Fibroblast of the conjunctiva (primary cell): ENCODE results near the gene SDHB.

Experiments used
- DNase-seq: peaks from one replicate; pipeline ENCODE4 v3.0.0-alpha.2; 2010; ENCODE audit warnings: low read depth

Gene SDHB

GRCh38 chr1:17012775-17013490, 40.9 kb downstream of the SDHB start:
- no peak for DNase-seq

GRCh38 chr1:17011439-17012307, 42.2 kb downstream of the SDHB start, which contains the start of gene ATP13A2:
TSS of gene ATP13A2 (minus strand) at chr1:17011928. CDS start at chr1:17011738, 190 bp downstream.
- DNase-seq: peak; percentile 48

GRCh38 chr1:17011092-17011438, 42.8 kb downstream of the SDHB start:
- DNase-seq: no peak

DNA sequence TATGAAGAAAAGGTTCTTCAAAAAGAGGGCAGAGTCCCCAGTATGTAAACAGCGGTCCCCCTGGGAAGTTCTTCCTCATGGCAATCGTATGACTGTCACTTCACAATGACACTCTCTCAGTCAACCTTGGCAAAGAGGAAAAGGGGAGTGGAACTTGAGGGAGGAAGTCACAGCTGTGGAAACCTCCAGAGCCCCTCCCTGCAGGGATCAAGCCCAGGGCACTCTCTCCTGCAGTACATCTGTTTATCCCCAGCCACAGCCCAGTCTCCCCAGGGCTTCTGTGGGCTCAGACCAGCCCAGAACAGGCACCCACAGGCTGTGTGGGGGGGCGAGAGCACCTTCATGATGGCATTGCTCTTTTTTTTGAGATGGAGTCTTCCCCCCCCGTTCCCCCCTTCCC, 44.1 kb downstream of the SDHB start:
- DNase-seq: no peak

DNA sequence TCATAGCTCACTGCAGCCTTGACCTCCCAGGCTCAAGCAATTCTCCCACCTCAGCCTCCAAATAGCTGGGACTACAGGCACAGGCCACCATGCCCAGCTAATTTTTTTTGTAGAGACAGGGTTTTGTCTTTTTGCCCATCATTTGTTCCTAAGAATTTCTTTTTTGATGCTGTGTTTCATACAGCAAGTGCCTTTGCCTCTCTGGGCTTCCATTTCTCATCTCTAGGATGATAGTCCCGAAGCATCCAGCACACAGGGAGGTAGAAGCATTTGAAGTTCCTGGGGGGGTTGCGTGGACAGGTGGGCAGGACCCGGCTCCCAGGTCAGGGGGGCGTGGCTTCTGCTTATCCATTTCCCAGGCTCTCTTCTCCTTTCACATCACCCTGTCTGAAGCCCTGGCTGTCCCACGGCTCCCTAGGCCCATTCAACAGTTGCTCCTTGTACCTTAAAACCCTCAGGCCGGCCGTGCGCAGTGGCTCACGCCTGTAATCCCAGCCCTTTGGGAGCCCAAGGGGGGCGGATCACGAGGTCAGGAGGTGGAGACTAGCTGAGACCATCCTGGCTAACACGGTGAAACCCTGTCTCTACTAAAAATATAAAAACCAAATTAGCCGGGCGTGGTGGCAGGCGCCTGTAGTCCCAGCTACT, 45.5 kb downstream of the SDHB start:
- no peak for DNase-seq

DNA sequence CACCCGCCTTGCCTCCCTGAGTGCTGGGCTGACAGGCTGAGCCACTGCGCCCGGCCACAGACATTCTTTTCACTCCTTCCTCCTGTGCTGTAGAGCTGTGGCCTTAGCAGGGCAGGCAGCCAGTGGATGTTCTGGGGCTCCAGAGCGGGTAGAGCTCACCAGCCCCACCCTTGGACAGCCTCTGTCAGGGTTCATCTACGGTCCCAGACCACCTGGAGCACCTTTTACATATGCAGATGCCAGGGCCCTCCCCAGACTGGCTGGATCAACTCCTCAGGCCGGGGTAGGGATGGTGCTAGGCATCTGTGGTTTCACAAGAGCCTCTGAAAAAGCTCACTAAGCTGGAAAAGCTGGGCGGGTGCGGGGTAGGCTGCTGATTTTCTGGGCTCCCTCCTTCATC, 46.7 kb downstream of the SDHB start:
- no peak for DNase-seq

- DNase-seq: no peak
Measured at GRCh38 chr1:17005365-17005740, 48.5 kb downstream of the SDHB start.

DNA sequence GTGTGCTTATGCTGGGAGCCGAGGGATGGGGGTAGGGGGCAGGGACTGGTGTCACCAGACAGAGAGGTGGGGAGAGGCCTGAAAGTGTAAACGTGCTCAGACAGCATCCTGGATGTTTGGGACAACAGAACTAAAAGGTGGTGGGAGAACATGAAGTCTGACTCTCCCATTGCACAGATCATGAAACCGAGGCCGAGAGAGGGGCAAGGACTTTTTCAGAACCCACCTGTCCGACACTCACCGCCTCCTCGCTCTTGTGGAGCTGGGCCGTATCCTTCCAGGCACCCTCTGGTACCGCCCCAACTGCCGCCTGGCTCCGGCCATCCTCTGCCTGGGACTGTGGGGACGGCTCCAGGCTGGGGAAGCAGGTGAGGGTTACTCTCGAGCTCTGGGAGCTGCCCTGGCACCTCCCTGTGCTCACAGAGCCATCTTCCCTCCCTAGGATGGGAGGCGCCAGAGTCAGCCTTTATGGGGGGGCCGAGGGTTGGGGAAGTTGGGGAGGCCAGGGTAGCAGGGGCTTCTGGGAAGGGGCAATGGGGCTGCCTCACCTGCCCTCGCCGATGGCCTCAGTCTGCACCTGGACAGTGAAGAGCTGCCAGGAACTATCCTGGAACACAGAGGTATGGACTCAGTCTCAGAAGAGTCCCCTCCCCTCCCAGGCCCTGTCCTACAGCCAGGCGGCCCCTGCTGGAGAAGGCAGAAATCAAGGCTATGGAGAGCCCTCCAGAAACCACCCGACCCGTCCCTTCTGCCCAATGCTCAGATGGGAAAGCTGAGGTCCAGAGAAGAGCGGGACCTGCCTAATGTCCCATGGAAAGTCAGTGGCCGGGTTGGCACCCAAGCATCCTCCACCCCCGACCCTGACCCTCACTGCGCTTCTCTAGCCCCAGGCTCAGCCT, 49.1 kb downstream of the SDHB start:
- no peak for DNase-seq

- no peak for DNase-seq
Measured at GRCh38 chr1:17002524-17002902, 51.3 kb downstream of the SDHB start.

- no peak for DNase-seq
Measured at GRCh38 chr1:17001760-17002523, 51.9 kb downstream of the SDHB start.

- DNase-seq: no peak
Measured at GRCh38 chr1:16999863-17000262, 54.0 kb downstream of the SDHB start.

GRCh38 chr1:16998589-16998988, 55.2 kb downstream of the SDHB start:
- no peak for DNase-seq

DNA sequence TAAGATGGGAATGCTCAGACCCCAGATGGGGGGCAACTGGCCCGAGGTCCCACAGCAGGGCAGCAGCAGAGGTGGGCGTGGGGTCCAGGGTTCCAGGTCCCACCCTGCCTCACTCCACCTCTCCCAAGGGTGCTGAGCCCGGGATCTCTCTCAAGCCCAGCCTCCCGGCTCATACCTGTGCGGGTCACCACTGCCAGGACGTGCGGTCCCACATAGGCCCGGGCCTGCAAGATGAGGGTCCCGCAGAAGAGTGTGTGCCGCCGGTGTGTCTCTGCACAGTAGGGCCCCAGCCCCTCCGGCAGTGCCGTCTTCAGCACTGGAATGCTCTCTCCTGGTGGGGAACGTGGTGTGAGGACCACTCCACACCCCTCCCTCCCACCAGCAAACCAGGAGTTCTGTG, 57.0 kb downstream of the SDHB start:
- no peak for DNase-seq

- DNase-seq: no peak
Measured at GRCh38 chr1:16993521-16994038, 60.3 kb downstream of the SDHB start.

- no peak for DNase-seq
Measured at GRCh38 chr1:16992675-16993074, 61.2 kb downstream of the SDHB start.

DNA sequence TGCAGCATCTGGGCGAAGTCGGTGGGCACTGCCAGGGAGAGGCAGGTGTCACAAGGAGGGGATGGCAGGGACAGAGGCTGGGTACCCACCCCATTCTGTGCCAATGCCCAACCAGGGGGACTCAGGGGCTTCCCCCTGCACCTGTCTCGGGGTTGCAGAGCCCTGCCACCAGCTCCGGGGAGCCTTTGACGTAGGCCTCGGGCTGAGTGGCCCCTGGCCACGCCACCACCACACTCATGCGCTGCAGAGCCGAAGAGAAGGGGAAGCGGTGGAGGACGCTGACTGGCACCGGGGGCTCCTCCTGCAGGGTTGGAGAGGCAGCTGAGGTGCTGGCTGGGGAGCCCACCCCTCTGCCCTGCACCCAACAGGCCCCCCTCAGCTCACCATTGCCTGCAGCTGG, 61.7 kb downstream of the SDHB start:
- DNase-seq: no peak

GRCh38 chr1:16991571-16991970, 62.3 kb downstream of the SDHB start:
- DNase-seq: no peak

DNA sequence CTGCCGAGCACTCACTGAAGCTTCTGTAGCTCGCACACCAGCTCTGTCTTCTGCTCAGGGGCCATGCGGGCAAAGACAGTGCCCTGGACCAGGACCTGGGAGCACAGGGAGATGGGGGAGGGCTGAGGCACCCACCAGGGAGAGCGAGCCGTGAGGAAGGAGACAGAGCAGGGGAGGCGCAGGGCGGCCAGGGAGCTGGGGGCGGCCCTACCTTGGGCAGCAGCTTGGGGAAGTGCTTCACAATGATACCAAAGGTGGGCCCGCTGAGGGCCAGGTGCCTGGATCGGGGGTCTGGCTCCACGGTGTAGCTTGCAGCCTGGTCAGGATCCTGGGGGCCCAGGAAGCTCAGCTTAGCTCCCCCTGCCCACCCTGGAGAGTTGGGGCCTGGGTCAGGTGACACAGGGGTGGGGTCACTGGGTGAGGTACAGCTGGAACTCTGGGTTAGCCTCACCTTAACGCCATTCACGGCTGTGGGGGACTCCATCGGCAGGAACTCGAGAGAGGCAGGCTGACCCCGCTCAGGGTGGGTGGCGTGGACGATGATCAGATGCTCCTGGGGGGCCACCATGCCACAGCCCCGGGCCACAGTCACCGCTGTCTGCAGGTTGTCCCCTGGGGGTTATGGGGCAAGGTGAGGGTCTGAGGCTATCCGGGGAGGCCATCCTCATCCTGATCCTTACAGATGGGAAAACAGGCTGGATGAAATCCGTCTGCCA, 64.0 kb downstream of the SDHB start:
- DNase-seq: no peak

DNA sequence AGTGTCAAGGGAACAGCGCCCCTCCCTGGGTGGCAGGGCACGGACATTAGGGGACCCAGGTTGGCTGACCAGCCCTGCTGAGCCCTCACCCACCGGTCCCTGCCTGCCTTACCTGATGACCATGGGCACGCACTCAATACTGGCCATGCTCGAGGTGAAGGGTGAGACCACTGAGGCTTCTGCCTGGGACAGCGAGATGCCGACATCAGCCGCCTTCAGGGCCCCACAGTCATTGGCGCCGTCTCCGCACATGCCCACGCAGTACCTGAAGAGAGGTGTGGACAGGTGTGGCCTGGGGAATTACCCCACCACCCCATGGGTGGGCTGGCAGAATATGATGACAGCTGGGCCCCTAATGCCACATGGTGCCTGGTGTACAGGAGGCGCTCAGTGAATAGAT, 65.6 kb downstream of the SDHB start:
- no peak for DNase-seq

DNA sequence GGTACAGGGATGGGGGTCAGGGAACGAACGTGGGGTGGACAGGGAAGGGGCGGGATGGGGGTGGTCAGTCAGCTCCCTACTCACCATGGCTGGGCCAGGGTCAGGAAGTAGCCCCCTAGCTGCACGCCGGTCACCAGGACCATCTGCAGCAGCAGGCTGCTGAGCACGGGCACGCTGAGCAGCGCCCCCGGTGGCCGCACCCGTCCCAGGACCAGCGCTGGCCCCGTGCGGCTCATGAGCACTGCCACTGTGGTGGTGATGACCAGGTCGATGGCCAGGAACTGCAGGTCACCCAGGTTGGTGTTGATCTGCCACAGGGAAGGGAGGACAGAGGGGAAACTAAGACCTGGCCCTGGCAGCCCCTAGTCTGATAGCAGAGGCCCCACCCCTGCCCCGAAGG, 66.9 kb downstream of the SDHB start:
- no peak for DNase-seq
